ENCODE results near the gene ITPR1.

Gene ITPR1

DNA sequence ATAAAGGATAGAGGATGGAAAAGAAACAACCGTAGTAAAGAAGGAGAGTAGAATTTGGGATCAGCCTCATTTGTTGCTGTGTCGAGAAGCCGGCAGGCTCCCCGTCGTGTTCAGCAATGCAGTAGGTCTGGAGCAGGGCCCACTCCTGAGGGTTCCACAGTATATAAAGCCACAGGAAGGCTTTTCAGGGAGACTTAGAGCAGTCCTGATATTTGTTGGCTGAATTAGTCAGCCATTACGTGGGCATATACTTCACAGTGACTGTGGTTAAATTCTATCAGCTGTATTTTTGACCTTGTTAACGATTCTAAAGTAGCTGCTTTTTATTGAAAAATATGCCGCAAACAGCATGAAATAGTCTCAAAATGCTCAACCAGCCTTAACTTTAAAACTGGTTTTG, 149.5 kb downstream of the ITPR1 start:
- Histone ChIP-seq H3K4me1 (ENCODE audit: insufficient read depth, low read length, severe bottlenecking) (no peaks in the 10 kb centered on the region), H3K27ac (ENCODE audit: low read depth, low read length, poor library complexity, severe bottlenecking) (no peak overlapping the region), H3F3A (ENCODE audit: insufficient read depth, low read length) (no peaks in the 10 kb centered on the region), H3K4me3 (ENCODE audit: low read depth, low read length, poor library complexity, severe bottlenecking) (no peak overlapping the region), H3K79me2 (ENCODE audit: insufficient read depth, low read length) (no peaks in the 10 kb centered on the region), H3K27me3 (ENCODE audit: insufficient read depth, low read length) (no peaks in the 10 kb centered on the region), H2AFZ (ENCODE audit: low read length) (no peak overlapping the region), H3K9ac (ENCODE audit: low read length) (no peak overlapping the region), H4K20me1 (ENCODE audit: insufficient read depth, low read length) (no peaks in the 10 kb centered on the region), H3K9me2 (ENCODE audit: low read depth, low read length) (no peaks in the 10 kb centered on the region), H3K9me3 (ENCODE audit: low read length) (no peaks in the 10 kb centered on the region), H3K36me3 (ENCODE audit: insufficient read depth, low read length) (no peaks in the 10 kb centered on the region), H3K4me2 (ENCODE audit: low read length) (no peak overlapping the region)
- TF ChIP-seq, protein P1, sequence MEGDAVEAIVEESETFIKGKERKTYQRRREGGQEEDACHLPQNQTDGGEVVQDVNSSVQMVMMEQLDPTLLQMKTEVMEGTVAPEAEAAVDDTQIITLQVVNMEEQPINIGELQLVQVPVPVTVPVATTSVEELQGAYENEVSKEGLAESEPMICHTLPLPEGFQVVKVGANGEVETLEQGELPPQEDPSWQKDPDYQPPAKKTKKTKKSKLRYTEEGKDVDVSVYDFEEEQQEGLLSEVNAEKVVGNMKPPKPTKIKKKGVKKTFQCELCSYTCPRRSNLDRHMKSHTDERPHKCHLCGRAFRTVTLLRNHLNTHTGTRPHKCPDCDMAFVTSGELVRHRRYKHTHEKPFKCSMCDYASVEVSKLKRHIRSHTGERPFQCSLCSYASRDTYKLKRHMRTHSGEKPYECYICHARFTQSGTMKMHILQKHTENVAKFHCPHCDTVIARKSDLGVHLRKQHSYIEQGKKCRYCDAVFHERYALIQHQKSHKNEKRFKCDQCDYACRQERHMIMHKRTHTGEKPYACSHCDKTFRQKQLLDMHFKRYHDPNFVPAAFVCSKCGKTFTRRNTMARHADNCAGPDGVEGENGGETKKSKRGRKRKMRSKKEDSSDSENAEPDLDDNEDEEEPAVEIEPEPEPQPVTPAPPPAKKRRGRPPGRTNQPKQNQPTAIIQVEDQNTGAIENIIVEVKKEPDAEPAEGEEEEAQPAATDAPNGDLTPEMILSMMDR (IDR thresholded peaks at IDR 0.05; ENCODE audit: low read length), result no peak
- no peak for TF ChIP-seq EZH2 (IDR thresholded peaks at IDR 0.05; ENCODE audit: borderline replicate concordance, low read length)

DNA sequence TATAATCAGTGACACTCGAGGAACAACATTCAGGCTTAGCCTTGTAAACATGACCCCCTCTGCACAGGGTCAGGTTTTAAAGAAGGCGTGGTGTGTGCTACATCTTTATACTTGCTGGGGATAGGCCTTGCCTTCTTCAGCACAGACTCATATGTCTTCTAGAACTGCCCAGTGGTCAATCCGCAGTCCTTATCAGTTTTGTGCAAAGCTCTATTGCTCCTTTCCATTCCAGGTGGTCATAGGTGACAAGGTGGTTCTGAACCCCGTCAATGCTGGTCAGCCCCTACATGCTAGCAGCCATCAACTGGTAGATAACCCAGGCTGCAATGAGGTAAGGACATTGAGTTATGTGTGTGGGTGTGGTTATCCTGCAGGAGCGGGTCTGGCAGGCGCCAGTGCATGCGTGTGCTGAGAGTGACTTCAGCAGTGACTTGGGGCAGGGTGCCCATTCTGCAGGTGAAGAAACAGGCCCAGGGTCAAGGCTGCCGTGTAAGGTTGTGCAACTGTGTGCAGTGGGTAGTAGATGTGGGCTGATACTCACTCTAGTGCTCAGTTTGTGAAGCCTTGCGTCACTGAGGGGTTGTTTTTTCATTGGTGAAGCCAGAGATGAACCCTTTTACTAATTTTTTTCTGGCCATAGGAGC, 150.9 kb downstream of the ITPR1 start:
- Histone ChIP-seq H2AFZ (ENCODE audit: low read length) (no peak overlapping the region), H4K20me1 (ENCODE audit: insufficient read depth, low read length) (no peaks in the 10 kb centered on the region), H3K4me3 (ENCODE audit: low read depth, low read length, poor library complexity, severe bottlenecking) (no peak overlapping the region), H3K4me1 (ENCODE audit: insufficient read depth, low read length, severe bottlenecking) (no peaks in the 10 kb centered on the region), H3K4me2 (ENCODE audit: low read length) (no peak overlapping the region), H3K36me3 (ENCODE audit: insufficient read depth, low read length) (no peaks in the 10 kb centered on the region), H3K27ac (ENCODE audit: low read depth, low read length, poor library complexity, severe bottlenecking) (no peak overlapping the region), H3K9me3 (ENCODE audit: low read length) (no peaks in the 10 kb centered on the region), H3K79me2 (ENCODE audit: insufficient read depth, low read length) (no peaks in the 10 kb centered on the region), H3K9ac (ENCODE audit: low read length) (no peak overlapping the region), H3F3A (ENCODE audit: insufficient read depth, low read length) (no peaks in the 10 kb centered on the region), H3K9me2 (ENCODE audit: low read depth, low read length) (no peaks in the 10 kb centered on the region), H3K27me3 (ENCODE audit: insufficient read depth, low read length) (no peaks in the 10 kb centered on the region)
- no peak for TF ChIP-seq EZH2 (IDR thresholded peaks at IDR 0.05; ENCODE audit: borderline replicate concordance, low read length)
- TF ChIP-seq, protein P1 (IDR thresholded peaks at IDR 0.05; ENCODE audit: low read length), result no peak

DNA sequence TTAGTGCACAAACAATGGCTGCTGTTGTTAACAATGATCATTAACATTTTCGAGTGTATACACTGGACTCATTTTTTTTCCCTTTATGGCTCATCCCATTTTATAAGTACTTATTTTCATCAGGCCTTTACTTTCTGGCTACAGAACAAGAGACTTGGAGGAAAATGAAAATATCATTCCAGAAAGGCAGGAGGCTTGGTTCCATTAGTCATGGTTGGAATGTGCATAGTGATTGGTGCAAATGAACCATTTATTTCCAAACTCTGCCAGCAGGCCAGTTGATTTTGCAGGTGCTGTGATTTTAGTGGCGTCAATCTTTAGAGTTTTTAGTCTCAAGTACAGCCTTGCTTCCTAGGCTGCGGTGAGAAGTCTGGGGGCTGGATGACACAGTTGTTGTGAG, 151.8 kb downstream of the ITPR1 start:
- no peaks in the 10 kb centered on the region for H3K9me2 ChIP-seq (ENCODE audit: low read depth, low read length)

More for the DNA sequence above, 151.8 kb downstream of the ITPR1 start:
- no peak overlapping the region for H3K4me2 ChIP-seq (ENCODE audit: low read length)
- no peak overlapping the region for H3K4me3 ChIP-seq (ENCODE audit: low read depth, low read length, poor library complexity, severe bottlenecking)
- H3K27ac ChIP-seq (ENCODE audit: low read depth, low read length, poor library complexity, severe bottlenecking), result no peak overlapping the region
- H3K27me3 ChIP-seq (ENCODE audit: insufficient read depth, low read length), result no peaks in the 10 kb centered on the region
- H3K79me2 ChIP-seq (ENCODE audit: insufficient read depth, low read length), result no peaks in the 10 kb centered on the region
- no peak overlapping the region for H2AFZ ChIP-seq (ENCODE audit: low read length)
- no peaks in the 10 kb centered on the region for H4K20me1 ChIP-seq (ENCODE audit: insufficient read depth, low read length)
- H3K4me1 ChIP-seq (ENCODE audit: insufficient read depth, low read length, severe bottlenecking), result no peaks in the 10 kb centered on the region
- H3K36me3 ChIP-seq (ENCODE audit: insufficient read depth, low read length), result no peaks in the 10 kb centered on the region
- H3K9me3 ChIP-seq (ENCODE audit: low read length), result no peaks in the 10 kb centered on the region
- no peak for TF ChIP-seq EZH2 (IDR thresholded peaks at IDR 0.05; ENCODE audit: borderline replicate concordance, low read length)
- TF ChIP-seq, protein P1 (IDR thresholded peaks at IDR 0.05; ENCODE audit: low read length), result no peak
- no peaks in the 10 kb centered on the region for H3F3A ChIP-seq (ENCODE audit: insufficient read depth, low read length)
- no peak overlapping the region for H3K9ac ChIP-seq (ENCODE audit: low read length)
